Germinal center (tissue), 1 donor: ENCODE data around the gene TXNDC9.
"Not testable (repeated sequence)": the region's sequence is repeated elsewhere in the genome, so short reads cannot be mapped to it uniquely, and the experiment has no call there.

Experiments used
- DNase-seq: peaks from one replicate; pipeline ENCODE4 v3.0.0; 2012; ENCODE audit warnings: mixed read lengths, low spot score

Gene TXNDC9

GRCh38 chr2:99325384-99325783 lies 10.7 kb downstream of the TXNDC9 start:
- no peak for DNase-seq

- DNase-seq = not testable (repeated sequence)
Observed at GRCh38 chr2:99317873-99318200, 18.3 kb downstream of the TXNDC9 start.

DNA sequence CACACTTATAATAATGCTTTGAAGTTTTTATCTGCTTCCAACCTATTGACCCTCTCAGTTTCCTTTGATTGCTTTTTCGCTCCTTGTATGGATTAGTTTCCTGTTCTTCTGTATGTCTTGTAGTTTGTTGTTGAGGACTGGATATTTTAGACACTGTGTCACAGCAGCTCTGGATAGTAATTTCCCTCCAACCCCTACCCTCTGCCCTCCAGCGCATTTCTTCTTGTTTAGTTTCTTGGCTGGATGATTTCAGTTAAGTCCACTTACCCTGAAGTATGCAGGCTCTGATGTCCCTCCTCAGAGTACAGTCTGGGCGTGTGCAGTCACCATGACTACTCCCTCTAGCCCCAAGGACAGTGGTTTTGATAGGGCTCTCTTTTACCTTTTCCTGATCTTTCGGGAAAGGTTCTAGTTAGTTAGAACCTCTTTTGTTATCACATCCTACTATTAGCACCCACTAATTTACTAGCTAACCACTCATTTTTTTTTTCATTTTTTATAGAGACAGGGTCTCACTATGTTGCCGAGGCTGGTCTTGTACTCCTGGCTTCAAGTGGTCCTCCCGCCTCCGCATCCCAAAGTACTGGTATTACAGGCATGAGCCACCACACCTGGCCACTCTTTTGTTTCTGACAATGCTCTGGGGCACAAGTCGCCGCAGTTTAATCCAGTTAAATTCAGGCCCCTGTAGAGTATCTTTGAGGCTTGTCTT lies 18.8 kb downstream of the TXNDC9 start:
- DNase-seq = no peak

- DNase-seq = not testable (repeated sequence)
Observed at GRCh38 chr2:99301097-99301496, 35.0 kb downstream of the TXNDC9 start, which contains the start of gene LYG1. Gene LYG1, minus strand, starts transcription at chr2:99301197. Its CDS starts 5,527 bp downstream, at chr2:99295670.

GRCh38 chr2:99299580-99299979 lies 36.6 kb downstream of the TXNDC9 start:
- DNase-seq = no peak

GRCh38 chr2:99297994-99298393 lies 38.1 kb downstream of the TXNDC9 start:
- DNase-seq = no peak

DNA sequence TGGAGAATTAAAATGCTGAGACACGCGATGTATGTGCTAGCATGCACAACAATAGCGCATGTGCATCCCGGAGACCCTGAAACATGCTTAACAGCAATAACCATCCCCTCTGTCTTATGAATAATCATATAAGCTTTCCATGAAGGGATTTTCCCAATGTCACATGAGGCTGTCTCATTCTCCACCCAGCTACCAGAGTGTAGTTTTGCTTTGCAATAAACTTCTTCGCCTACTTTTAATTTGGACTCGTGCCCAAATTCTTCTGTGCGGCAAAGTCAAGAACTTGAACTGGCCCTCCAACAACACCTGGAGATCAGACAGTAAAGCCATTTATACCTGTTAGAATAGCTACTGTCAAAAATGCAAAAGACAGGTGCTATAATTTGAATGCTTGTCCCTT lies 50.6 kb downstream of the TXNDC9 start:
- no peak for DNase-seq

- no peak for DNase-seq
Observed at GRCh38 chr2:99279969-99280695, 56.0 kb downstream of the TXNDC9 start.

- DNase-seq = no peak
Observed at GRCh38 chr2:99278793-99279291, 57.3 kb downstream of the TXNDC9 start.

DNA sequence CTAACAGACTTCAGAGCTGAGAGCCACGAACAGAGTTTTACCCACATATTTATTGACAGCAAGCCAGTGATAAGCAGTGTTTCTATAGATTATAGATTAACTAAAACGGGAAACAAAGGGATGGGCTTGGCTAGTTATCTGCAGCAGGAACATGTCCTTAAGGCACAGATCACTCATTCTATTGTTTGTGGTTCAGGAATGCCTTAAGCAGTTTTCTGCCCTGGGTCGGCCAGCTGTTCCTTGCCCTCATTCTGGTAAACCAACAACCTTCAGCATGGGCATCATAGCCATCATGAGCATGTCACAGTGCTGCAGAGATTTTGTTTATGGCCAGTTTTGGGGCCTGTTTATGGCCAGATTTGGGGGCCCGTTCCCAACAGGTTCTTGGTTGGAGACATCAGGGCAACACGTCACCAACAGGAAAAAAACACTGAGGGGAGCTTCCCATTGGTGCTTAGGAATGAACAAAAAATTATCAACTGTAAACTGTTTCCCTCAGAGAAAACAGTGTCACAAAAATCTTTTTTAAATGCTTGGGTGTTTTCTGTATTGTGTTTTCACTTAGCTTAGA lies 57.9 kb downstream of the TXNDC9 start:
- DNase-seq = not testable (repeated sequence)

- no peak for DNase-seq
Observed at GRCh38 chr2:99275882-99276281, 60.3 kb downstream of the TXNDC9 start.
